NCI-H1417 (cell line): ENCODE results near the gene PXT1.
A peak's percentile ranks its signal among the peaks of the same experiment; 100 is the strongest.
"Not testable (repeated sequence)": the region's sequence is repeated elsewhere in the genome, so short reads cannot be mapped to it uniquely, and the experiment has no call there.

ENCODE experiments used
- DNase-seq, 3 experiments: peaks; one replicate each; lab custom pipeline; 2025; lab: John Stamatoyannopoulos, UW

The PXT1 gene

GRCh38 chr6:36443471-36444428, 1.1 kb upstream of the PXT1 start:
- peak in 2 of 3 experiments; percentile 11 to 61 for DNase-seq

- peak in 1 of 3 experiments; percentile 21 for DNase-seq
Measured at GRCh38 chr6:36442103-36442670, 467 bp downstream of the PXT1 start.

DNA sequence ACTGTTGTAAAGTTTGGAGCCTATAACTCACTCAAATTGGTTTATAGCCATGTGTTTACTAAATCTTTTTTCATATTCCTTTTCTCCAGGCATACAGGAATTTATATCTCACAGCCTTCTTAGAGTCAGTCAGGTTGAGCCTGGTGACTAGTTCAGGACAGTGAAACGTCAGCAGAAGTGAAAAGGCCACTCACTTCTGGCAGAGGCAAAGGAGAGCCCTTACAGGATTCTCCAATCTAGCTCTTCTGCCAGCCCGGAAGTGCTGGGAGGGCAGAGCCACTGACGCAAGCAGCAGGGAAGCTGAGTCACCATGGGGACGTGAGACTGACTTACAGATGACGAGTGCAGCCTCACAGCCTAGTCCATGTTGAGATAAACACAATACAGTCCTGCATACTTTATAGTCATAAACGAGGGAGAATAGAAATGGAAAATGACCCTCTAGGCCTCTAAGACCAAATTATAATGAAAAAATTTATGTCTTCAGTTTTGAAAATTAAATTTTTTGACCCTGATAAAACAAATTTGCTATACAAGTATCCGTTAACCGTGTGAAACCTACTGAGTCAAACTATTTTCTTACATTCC, 1.3 kb downstream of the PXT1 start:
- peak; percentile 84 to 95 (median 84) for DNase-seq

GRCh38 chr6:36436466-36436865, 6.2 kb downstream of the PXT1 start:
- DNase-seq = no peak

- DNase-seq = no peak
Measured at GRCh38 chr6:36432151-36432671, 10.4 kb downstream of the PXT1 start.

DNA sequence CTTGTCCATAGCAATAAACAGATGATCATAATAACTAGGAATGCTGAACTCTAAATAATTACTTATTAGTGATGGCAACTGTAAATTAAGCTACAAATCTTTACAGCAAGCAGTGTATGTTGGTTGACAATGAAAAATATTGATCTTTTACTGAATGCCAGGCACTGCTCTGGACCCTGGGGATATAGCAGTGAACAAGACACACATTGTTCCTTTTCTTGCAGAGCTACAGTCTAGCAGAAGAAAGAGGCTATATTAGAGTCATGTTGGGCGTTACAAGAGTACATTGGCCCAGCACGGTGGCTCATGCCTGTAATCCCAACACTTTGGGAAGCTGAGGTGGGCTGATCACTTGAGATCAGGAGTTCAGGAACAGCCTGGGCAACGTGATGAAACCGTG, 11.5 kb downstream of the PXT1 start:
- no peak for DNase-seq

DNA sequence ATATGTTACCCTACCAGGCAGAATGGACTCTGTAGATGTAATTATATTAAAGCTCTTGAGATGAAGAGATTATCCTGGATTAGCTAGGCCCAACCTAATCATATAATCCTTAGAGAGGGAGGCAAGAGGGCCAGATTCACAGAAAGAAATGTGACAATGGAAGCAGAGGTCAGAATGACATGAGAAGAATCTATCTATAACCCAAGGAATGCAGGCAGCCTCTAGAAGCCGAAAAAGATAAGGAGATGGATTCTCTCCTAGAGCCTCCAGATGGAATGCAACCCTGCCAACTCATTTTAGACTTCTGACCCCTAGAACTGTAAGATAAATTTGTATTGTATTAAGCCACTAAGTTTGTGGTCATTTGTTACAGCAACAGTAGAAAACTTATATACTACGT, 12.3 kb downstream of the PXT1 start:
- DNase-seq = no peak

DNA sequence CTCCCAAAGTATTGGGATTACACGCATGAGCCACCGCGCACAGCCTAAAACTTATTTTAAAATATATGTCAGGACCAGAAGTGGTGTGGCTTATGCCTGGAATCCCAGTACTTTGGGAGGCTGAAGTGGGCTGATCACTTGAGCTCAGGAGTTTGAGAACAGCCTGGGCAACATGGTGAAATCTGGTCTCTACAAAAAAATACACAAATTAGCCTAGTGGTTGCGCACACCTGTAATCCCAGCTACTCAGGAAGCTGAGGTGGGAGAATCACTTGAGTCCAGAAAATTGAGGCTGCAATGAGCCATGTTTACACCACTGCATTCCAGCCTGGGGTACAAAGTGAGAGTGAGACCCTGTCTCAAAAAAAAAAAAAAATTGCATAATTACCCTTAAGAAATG, 13.7 kb downstream of the PXT1 start:
- DNase-seq = no peak

DNA sequence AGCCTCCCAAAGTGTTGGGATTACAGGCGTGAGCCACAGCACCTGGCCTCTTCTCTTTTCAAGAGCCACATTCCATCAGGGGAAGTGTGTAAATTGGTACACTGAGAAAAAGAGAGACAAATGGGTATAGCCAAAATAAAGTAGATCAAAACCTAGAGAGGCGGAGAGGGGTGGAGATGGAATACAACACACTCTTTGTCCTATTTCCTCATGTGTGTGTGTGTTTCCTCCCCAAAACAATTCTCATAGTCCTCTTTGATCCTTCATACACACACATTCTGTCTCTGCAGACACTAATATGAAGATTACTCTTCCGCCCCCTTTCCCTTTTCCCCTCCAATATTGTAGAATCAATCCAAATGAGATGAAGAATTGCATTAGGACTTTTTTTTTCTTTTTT, 16.0 kb downstream of the PXT1 start:
- no peak for DNase-seq

GRCh38 chr6:36423101-36423824, 19.4 kb downstream of the PXT1 start:
- peak; percentile 99 for DNase-seq

GRCh38 chr6:36422714-36423100, 19.9 kb downstream of the PXT1 start:
- DNase-seq = no peak

- DNase-seq = peak in 1 of 3 experiments; percentile 40
Measured at GRCh38 chr6:36419310-36419709, 23.3 kb downstream of the PXT1 start.

DNA sequence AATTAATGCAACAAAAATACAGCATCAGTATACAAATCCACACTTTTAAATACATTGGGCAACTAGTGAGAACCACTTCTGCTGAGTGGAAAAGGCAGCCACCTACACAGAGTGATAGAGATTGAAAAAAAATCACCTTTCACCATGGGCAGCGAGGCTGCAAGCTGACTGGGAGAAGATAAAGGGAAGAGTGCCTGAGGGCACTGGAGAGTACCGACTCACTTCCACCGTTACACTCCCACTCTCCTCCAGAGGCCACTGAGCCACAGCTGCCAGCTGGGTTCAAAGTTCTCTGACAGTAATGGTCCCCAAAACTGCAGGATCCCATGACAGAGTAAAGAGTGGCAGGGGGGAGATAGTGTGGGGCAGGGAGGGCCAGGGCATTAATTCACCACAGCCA, 24.1 kb downstream of the PXT1 start:
- DNase-seq = peak in 1 of 3 experiments; percentile 35

GRCh38 chr6:36414481-36414880, 28.2 kb downstream of the PXT1 start:
- no peak for DNase-seq

- no peak for DNase-seq
Measured at GRCh38 chr6:36413489-36414480, 28.9 kb downstream of the PXT1 start.

DNA sequence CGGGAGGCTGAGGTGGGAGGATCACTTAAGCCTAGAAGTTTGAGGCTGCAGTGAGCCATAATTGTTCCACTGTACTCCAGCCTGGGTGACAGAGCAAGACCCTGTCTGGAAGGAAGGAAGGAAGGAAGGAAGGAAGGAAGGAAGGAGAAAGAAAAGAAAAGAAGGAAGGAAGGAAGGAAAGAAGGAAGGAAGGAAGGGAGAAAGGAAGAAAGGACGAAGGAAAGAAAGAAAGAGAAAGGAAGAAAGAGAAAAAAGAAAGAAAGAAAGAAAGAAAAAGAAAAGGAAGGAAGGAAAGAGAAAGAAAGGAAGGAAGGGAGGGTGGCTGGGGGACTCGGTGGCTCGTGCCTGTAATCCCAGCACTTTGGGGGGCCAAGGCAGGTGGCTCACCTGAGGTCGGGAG, 32.9 kb downstream of the PXT1 start:
- DNase-seq = not testable (repeated sequence)

DNA sequence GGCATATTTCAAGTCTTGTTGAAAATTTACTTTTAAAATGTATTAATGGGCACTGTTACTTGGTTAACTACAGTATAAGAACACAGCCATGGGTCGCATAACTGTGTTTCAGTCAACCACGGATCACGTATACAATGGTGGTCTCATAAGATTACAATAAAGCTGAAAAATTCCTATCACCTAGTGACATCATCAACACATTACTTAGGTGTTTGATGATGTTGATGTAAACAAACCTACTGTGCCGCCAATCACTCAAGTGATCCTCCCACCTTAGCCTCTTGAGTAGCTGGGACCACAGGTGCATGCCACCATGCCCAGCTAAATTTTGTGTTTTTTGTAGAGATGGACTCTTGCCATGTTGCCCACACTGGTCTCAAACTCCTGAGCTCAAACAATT, 38.5 kb downstream of the PXT1 start:
- no peak for DNase-seq

- DNase-seq = no peak
Measured at GRCh38 chr6:36402481-36402880, 40.2 kb downstream of the PXT1 start.

DNA sequence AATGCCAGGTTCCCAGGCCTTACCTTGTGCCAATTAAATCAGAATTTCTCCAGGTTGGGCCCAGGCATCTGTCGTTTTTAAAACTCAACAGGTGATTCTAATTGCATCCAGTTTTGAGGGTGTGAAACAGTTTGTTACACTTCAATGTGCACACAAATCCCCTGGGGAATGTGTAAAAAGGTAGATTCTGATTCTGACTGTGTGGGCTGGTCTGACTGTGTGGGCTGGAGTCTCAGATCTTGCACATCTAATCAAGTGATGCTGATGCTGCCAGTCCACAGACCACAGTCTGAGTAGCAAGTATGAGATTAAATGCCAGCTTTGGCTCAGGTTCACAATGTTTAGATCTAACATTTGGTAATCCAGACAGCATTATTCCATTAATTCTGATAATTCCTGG, 42.7 kb downstream of the PXT1 start:
- DNase-seq = no peak

- DNase-seq = no peak
Measured at GRCh38 chr6:36392621-36393020, 50.0 kb downstream of the PXT1 start.

GRCh38 chr6:36389353-36389752, 53.3 kb downstream of the PXT1 start:
- DNase-seq = no peak
